ENCODE results near the gene CRACR2B. TPM values are rescaled to one million over a fixed set of nuclear protein-coding genes. Genes with fewer than 3 reads are reported as not detected.

Gene CRACR2B
- total RNA-seq, 4 donors from 2014 or later: 0.77 to 15.5 (median 2.5) TPM

DNA sequence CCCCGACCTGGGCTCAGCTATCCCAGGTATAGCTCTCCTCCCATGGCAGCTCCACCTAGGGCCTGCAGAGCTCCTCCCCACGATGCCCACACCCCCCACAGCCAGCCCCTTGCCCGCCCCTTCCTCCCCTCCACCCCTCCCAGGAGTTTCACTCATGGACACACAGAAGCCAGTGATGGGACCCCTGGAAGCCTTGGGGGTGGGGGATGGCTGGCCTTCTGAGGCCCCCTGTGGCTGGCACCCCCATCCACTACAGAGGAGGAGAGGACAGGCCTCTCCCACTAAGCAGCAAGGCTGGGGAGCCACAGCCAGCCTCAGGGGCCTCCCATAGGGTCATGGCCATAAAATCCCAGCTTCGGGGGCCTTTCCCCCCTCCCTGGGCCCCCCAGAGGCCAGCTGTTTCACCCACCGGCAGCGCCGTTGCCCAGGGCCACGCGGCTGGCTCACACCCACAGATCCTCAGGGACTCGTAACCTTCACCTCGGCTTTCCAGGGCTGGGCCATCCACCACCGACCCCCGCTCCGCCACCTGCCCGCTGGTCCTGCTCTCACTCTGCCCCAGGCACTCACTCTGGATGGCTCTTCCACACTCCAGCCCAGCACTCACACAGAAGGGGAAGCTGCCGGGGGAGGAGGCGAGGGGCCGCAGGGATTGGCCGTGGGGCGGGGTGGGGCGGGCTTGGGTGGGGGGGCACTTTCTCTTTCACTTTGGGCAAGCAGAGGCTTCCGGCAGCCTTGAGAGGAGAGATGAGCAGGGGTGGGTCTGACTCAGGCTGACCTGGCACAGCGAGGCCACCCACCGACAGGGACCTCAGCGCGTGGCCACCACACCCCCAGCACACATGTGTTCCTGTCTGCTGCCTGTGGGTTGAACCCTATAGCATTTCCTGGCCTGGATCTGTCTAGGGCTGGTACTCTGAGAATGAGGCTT, 31.8 kb upstream of the CRACR2B start:
- H3K9me3 ChIP-seq: no peaks in the 10 kb centered on the region

DNA sequence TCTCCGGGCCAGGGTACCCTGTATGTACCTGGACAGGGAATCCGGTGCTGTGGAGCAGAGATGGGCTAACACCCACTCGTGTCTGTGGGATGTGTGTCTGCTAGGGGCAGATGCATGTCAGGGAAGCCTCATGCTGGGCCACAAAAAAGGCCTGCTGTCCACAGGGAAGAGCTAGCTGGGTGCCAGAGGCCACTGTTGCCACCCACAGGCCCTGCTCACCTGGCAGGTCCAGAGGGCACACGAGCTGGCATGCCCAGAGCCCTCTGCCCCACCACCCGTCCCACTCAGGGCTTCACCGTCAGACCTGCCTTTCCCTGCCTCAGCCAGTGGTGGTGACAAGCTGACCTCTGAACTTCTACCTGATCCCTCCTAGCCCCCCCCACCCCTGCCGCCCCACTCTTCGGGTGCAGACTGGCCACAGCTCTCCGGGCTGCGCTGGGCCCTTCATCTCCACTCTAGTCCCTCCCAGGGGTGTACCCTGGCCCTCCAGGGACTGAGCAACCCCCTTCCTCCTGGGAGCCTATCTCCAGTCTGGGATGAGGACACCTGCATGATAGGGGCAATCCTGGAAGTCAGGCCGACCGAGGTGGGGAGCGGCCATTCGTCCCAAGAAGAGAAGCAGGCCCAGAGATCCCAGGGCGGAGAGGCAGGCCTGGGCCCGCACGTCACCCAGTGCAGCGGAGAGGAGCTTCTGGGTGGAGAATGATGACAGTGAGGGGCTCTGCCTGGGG, 31.0 kb upstream of the CRACR2B start:
- H3K4me1 ChIP-seq: peaks cover 6 to 22% of the 10 kb centered on the region in 2 donors

More for the DNA sequence above, 31.8 kb upstream of the CRACR2B start:
- Histone ChIP-seq H3K27me3 (no peaks in the 10 kb centered on the region), H3K27ac (peak overlapping the region; percentile 87 to 90), H3K4me1 (peaks cover 6 to 22% of the 10 kb centered on the region in 2 donors), H3K36me3 (no peaks in the 10 kb centered on the region), H3K4me3 (peak overlapping the region; percentile 61 to 79)
- DNase-seq: peak; percentile 77 to 80
- intact Hi-C loops (cut with DNase I; ENCODE audit: low total_unique reads): no loop called here
- no peak for TF ChIP-seq CTCF (IDR thresholded peaks at IDR 0.05)
- TF ChIP-seq POLR2A (IDR thresholded peaks at IDR 0.05): peak in 1 of 2 donors; percentile 29

DNA sequence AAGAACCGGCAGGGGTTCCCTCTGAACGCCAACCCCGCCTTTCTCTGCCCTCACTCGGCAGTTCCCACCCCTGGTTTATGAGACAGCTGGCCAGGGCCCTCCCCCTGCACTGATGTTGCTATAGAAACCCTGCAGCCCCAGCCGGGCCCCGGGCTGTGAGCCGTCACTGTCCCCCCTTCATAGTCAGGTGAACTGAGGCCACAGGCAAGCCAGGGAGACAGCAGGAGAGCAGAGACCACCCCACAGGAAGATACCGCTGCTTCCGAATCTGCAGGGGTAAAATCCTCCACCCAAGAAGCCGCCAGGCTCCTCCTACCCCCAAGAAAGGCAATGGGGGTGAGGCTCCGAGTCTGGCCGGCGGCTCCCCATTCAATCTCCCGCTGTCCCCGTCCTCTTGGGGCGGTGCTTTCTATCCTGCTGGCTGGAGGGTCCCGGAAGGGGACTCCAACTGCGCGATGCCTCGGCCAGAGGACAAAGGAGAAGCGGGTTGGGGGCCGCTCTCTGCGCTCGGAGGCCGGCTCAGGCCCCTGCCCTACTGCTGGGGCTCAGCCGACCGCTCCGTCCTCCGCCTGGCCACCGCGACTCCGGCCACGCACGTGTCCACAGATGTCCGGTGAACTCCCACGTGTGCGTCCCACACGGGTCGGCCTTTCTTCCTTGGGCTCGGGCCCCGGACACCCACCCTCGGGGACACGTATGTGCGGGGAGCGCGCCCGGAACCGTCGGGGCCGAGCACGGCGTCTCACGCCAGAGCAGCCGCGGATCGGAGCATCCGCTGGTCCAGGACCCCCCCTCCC, 30.2 kb upstream of the CRACR2B start:
- Histone ChIP-seq H3K4me3 (peak overlapping the region; percentile 61 to 79), H3K36me3 (no peaks in the 10 kb centered on the region), H3K9me3 (no peaks in the 10 kb centered on the region), H3K4me1 (peaks cover 6 to 22% of the 10 kb centered on the region in 2 donors), H3K27me3 (no peaks in the 10 kb centered on the region), H3K27ac (peak overlapping the region; percentile 87 to 90)
- TF ChIP-seq POLR2A (IDR thresholded peaks at IDR 0.05) (no peak), CTCF (IDR thresholded peaks at IDR 0.05) (no peak)
- intact Hi-C loops (cut with DNase I; ENCODE audit: low total_unique reads): no loop called here
- DNase-seq: peak; percentile 77 to 78

More for the DNA sequence above, 31.0 kb upstream of the CRACR2B start:
- intact Hi-C loops (cut with DNase I; ENCODE audit: low total_unique reads): no loop called here
- Histone ChIP-seq H3K9me3 (no peaks in the 10 kb centered on the region), H3K27ac (peak overlapping the region; percentile 87 to 90), H3K36me3 (no peaks in the 10 kb centered on the region), H3K27me3 (no peaks in the 10 kb centered on the region), H3K4me3 (peak overlapping the region; percentile 61 to 79)
- TF ChIP-seq CTCF (IDR thresholded peaks at IDR 0.05) (no peak), POLR2A (IDR thresholded peaks at IDR 0.05) (no peak)
- DNase-seq: no peak

- H3K9me3 ChIP-seq: no peaks in the 10 kb centered on the region
- no peaks in the 10 kb centered on the region for H3K27me3 ChIP-seq
- peak; percentile 57 to 96 (median 94) for TF ChIP-seq CTCF (IDR thresholded peaks at IDR 0.05)
- TF ChIP-seq POLR2A (IDR thresholded peaks at IDR 0.05): peak in 1 of 2 donors; percentile 10
- peak within 1 kb of the TSS; percentile 61 to 79 for H3K4me3 ChIP-seq
- H3K4me1 ChIP-seq: peaks cover 6 to 22% of the 10 kb centered on the region in 2 donors
- DNase-seq: peak; percentile 58 to 81
- peak within 1 kb of the TSS; percentile 87 to 90 for H3K27ac ChIP-seq
- no peaks in the 10 kb centered on the region for H3K36me3 ChIP-seq
- intact Hi-C loops (cut with DNase I; ENCODE audit: low total_unique reads): no loop called here
These were observed 29.5 kb upstream of the CRACR2B start, which contains the start of gene SLC25A22 for GRCh38 chr11:798093-798713. Gene SLC25A22, minus strand, starts transcription at chr11:798281. Its CDS starts 3,275 bp downstream, at chr11:795006.

All from uterus (tissue), 4 donors.